Left lung (tissue), 10 donors: ENCODE results near the gene SCUBE1. TPM values are rescaled to one million over a fixed set of nuclear protein-coding genes. Genes with fewer than 3 reads are reported as not detected.

Experiments used
- ATAC-seq: fragments of 200-7000 bp; cut with Tn5 transposase; one replicate; pipeline ENCODE4 v1.9.1; 2020; ENCODE audit warnings: moderate library complexity
- DNase-seq, 4 donors: peaks; one replicate each; pipeline ENCODE4 v3.0.0-alpha.2; 2013 to 2020
- H3K27ac ChIP-seq, 2 donors: fragments of 200-600 bp; sonication (generic) in 1 of 2; one replicate each; pipeline versions ENCODE4 v1.5.0 to v1.8.0; 2020 to 2021
- H3K27me3 ChIP-seq, 2 donors: fragments of 200-600 bp; sonication (generic) in 1 of 2; one replicate each; pipeline versions ENCODE4 v1.5.0 to v1.8.0; 2020 to 2021
- H3K36me3 ChIP-seq, 2 donors: fragments of 200-600 bp; sonication (generic) in 1 of 2; one replicate each; pipeline versions ENCODE4 v1.5.0 to v1.8.0; 2020 to 2021
- H3K4me1 ChIP-seq, 2 donors: fragments of 200-600 bp; one replicate each; pipeline ENCODE4 v1.8.0; 2021
- H3K4me3 ChIP-seq, 2 donors: fragments of 200-600 bp; sonication (generic) in 1 of 2; one replicate each; pipeline versions ENCODE4 v1.5.0 to v1.8.0; 2020 to 2021; ENCODE audit warnings: mild to moderate bottlenecking in 1 of 2
- H3K9me3 ChIP-seq, 2 donors: fragments of 200-600 bp; sonication (generic) in 1 of 2; one replicate each; pipeline versions ENCODE4 v1.5.0 to v1.8.0; 2020 to 2021
- intact Hi-C, 2 donors: fragments of 100-400 bp; cut with DNase I; formaldehyde crosslinking; loops; one replicate each; pipeline versions ENCODE4 v1.11.2 to v1.14.2; 2022
- polyA plus RNA-seq, 6 donors: library from polyadenylated mRNA; unstranded; fragments of 120-200 nt; gene quantifications; one replicate each; pipeline ENCODE4 v1.2.1, GENCODE V29; 2013; ENCODE audit not compliant: insufficient read length in 6 of 6
- total RNA-seq, 2 donors: library from RNA; stranded (reverse); fragmentation: NEBNext Ultra II Directional; extraction: Animal tissue kit (Norgen Biotek cat#: 25700); gene quantifications; one replicate each; pipeline ENCODE4 v1.2.1, GENCODE V29; 2021
- TF ChIP-seq, protein P1 (sequence below), 2 donors: fragments of 200-600 bp; sonication (generic) in 1 of 2; IDR thresholded peaks; one replicate each; pipeline versions ENCODE4 v1.5.0 to v1.8.0; 2021; ENCODE audit warnings: antibody characterized with exemption in 2 of 2
- donor health status: DM: no; HTN: yes; CAD: no.
- donor health status: DM: no; HTN: no; CAD: no.

SCUBE1 gene
- total and polyA plus RNA-seq, 8 donors, result 1.1 to 5.0 (median 2.0) TPM

GRCh38 chr22:43151251-43152002 is 191.7 kb downstream of the SCUBE1 start, which contains the start of gene TSPO:
Gene TSPO, plus strand, starts transcription at chr22:43151559. Its CDS starts 7,680 bp downstream, at chr22:43159239.
- intact Hi-C loops, result no loop called here
- H3K9me3 ChIP-seq, result no peaks in the 10 kb centered on the region
- TF ChIP-seq, protein P1, sequence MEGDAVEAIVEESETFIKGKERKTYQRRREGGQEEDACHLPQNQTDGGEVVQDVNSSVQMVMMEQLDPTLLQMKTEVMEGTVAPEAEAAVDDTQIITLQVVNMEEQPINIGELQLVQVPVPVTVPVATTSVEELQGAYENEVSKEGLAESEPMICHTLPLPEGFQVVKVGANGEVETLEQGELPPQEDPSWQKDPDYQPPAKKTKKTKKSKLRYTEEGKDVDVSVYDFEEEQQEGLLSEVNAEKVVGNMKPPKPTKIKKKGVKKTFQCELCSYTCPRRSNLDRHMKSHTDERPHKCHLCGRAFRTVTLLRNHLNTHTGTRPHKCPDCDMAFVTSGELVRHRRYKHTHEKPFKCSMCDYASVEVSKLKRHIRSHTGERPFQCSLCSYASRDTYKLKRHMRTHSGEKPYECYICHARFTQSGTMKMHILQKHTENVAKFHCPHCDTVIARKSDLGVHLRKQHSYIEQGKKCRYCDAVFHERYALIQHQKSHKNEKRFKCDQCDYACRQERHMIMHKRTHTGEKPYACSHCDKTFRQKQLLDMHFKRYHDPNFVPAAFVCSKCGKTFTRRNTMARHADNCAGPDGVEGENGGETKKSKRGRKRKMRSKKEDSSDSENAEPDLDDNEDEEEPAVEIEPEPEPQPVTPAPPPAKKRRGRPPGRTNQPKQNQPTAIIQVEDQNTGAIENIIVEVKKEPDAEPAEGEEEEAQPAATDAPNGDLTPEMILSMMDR (IDR thresholded peaks at IDR 0.05), result no peak
- peaks cover 0 to 14% of the 10 kb centered on the region in 2 donors for H3K36me3 ChIP-seq
- peak; percentile 86 for ATAC-seq
- H3K27ac ChIP-seq, result peak within 1 kb of the TSS; percentile 77 to 95
- peak; percentile 43 to 95 (median 70) for DNase-seq
- no peaks in the 10 kb centered on the region for H3K27me3 ChIP-seq
- H3K4me3 ChIP-seq, result peak within 1 kb of the TSS; percentile 64 to 97
- peaks cover 0 to 79% of the 10 kb centered on the region in 2 donors for H3K4me1 ChIP-seq

DNA sequence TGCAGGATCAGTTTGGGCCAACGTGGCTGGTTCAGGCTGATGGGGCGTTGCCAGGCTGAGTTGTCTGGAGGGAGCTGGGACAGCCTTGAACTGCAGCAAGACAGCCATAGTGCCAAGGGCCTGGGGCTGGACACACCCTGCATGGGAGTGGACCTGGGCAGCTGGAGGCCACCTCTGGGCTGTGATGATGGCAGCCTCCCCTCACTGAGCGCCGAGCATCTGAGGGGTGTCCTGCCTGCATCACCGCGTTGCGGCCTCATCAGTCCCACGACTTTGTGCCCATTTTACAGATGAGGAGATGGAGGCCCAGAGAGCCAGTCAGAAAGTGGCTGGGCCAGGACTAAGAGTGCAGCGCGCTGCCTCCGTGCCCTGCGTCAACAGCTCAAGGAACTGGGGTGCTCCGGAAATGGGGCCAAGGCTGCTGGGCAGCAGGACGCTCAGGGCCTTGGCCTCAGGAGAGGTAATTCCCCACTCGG is 192.4 kb downstream of the SCUBE1 start:
- Histone ChIP-seq H3K36me3 (peaks cover 0 to 7% of the 10 kb centered on the region in 2 donors), H3K27ac (peak overlapping the region in 1 of 2 donors; percentile 95), H3K4me3 (peak overlapping the region; percentile 64 to 97), H3K4me1 (peaks cover 0 to 79% of the 10 kb centered on the region in 2 donors), H3K9me3 (no peaks in the 10 kb centered on the region), H3K27me3 (no peaks in the 10 kb centered on the region)
- TF ChIP-seq, protein P1 (IDR thresholded peaks at IDR 0.05), result no peak
- peak in 1 of 4 donors; percentile 72 for DNase-seq
- ATAC-seq, result no peak
- intact Hi-C loops, result no loop called here

DNA sequence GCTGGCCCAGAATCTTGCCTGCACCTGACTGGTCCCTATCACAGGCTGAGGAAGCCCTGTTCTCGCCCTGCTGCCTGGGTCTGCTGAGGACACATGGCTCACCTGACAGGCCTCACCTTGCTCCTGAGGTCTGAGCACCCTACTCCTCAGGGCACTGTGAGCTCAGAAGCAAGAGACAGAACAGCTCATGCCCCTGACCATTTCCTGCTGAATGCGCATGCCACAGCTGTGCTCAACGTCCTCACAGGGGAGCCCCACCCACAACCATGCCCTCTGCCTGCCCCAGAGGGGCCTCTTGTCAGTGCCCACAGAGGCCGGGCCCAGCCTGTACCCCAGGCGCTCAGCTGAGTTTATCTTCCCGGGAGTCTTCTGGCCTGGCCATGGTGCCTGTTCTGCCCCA is 194.6 kb downstream of the SCUBE1 start:
- Histone ChIP-seq H3K36me3 (no peaks in the 10 kb centered on the region), H3K9me3 (no peaks in the 10 kb centered on the region), H3K4me1 (peaks cover 0 to 63% of the 10 kb centered on the region in 2 donors), H3K4me3 (no peak overlapping the region), H3K27me3 (no peaks in the 10 kb centered on the region), H3K27ac (peak overlapping the region in 1 of 2 donors; percentile 91)
- DNase-seq (no peak), ATAC-seq (no peak)
- intact Hi-C loops, result no loop called here
- TF ChIP-seq, protein P1 (IDR thresholded peaks at IDR 0.05), result no peak

- Histone ChIP-seq H3K4me3 (no peak overlapping the region), H3K27ac (peak overlapping the region in 1 of 2 donors; percentile 91), H3K9me3 (no peaks in the 10 kb centered on the region), H3K36me3 (no peaks in the 10 kb centered on the region), H3K27me3 (no peaks in the 10 kb centered on the region), H3K4me1 (peaks cover 0 to 61% of the 10 kb centered on the region in 2 donors)
- ATAC-seq (no peak), DNase-seq (no peak)
- intact Hi-C loops, result no loop called here
- TF ChIP-seq, protein P1 (IDR thresholded peaks at IDR 0.05), result no peak
These were observed 195.4 kb downstream of the SCUBE1 start for GRCh38 chr22:43147821-43148220.

Other genes with a start within 250 kb of the SCUBE1 start
- gene BIK, start 232.6 kb downstream of the SCUBE1 start, total RNA-seq, result 1 to 10 TPM; 2.0 to 3.1 TPM
- gene BIK, start 232.6 kb downstream of the SCUBE1 start, polyA plus RNA-seq, result 1 to 10 TPM in 4 of 6 donors, under 1 TPM in 2; 0.78 to 1.7 (median 1.2) TPM
- 10 to 100 TPM; 15.0 to 16.6 TPM for gene MCAT, start 200.0 kb downstream of the SCUBE1 start, total RNA-seq
- 10 to 100 TPM; 12.2 to 16.2 (median 15.4) TPM for gene MCAT, start 200.0 kb downstream of the SCUBE1 start, polyA plus RNA-seq
- 100 to 1,000 TPM; 195 to 276 TPM for gene TSPO, start 191.8 kb downstream of the SCUBE1 start, total RNA-seq
- gene TSPO, start 191.8 kb downstream of the SCUBE1 start, polyA plus RNA-seq, result 10 to 100 TPM; 29.0 to 54.6 (median 40.4) TPM
- 10 to 100 TPM; 26.4 to 42.1 TPM for gene TTLL12, start 156.2 kb downstream of the SCUBE1 start, total RNA-seq
- 10 to 100 TPM; 18.3 to 33.3 (median 21.9) TPM for gene TTLL12, start 156.2 kb downstream of the SCUBE1 start, polyA plus RNA-seq
- gene MPPED1, start 68.6 kb upstream of the SCUBE1 start, total RNA-seq, result not detected
- gene MPPED1, start 68.6 kb upstream of the SCUBE1 start, polyA plus RNA-seq, result under 1 TPM; 0.37 to 0.67 (median 0.52) TPM